BE2C (cell line): ENCODE measurements around the gene ASS1.

Experiments used
- DNase-seq: peaks from one replicate; pipeline ENCODE4 v3.0.0-alpha.2; 2020
- H3K27me3 ChIP-seq: fragments of 250-450 bp; sonication (Bioruptor Pico); 2 replicates; pipeline ENCODE4 v1.5.1; 2020; ENCODE audit warnings: mild to moderate bottlenecking
- H3K36me3 ChIP-seq: fragments of 250-450 bp; sonication (Bioruptor Pico); 2 replicates; pipeline ENCODE4 v1.5.1; 2020; ENCODE audit warnings: mild to moderate bottlenecking
- H3K4me1 ChIP-seq: fragments of 250-450 bp; sonication (Bioruptor Pico); 2 replicates; pipeline ENCODE4 v1.5.1; 2020
- H3K4me3 ChIP-seq: 2 replicates; pipeline ENCODE4 v1.5.1; 2011; ENCODE audit warnings: low read depth, low read length
- H3K9me3 ChIP-seq: fragments of 250-450 bp; sonication (Bioruptor Pico); 2 replicates; pipeline ENCODE4 v1.5.1; 2020
- TF ChIP-seq, protein P1 (sequence below): IDR thresholded peaks from 2 replicates; pipeline ENCODE4 v1.5.1; 2012; ENCODE audit warnings: mild to moderate bottlenecking, low read depth, low read length

ASS1 gene

DNA sequence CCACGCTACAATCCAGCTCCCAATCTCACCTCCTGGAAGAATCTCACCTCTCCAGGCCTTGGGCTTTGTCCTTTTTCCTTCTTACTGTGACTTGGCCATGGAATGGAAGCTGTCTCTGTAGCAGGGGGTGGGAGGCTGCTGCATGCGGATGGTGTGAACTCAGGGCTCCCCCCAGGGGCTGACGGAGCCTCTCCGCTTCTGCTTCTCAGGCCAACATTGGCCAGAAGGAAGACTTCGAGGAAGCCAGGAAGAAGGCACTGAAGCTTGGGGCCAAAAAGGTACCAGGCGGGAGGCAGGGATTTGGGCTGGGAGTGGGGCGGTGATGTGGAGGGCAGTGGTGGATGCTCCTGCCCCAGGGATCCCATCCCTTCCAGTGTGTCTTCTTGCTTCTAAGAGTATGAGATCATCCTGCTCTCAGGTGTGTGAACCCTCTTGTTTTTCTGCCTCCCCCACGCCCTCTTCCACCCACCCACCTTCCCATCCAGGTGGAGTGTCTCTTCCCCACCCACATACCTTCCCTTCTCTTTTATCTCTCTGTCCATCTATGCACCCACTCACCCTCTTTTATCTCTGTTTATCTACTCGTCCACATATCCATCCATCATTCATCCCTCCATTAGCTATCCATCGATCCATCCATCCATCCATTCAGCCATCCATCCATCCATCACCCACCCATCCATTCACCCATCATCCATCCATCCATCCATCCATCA is 9.5 kb downstream of the ASS1 start:
- H3K4me1 ChIP-seq = peaks cover 42% of the 10 kb centered on the region
- TF ChIP-seq, protein P1, sequence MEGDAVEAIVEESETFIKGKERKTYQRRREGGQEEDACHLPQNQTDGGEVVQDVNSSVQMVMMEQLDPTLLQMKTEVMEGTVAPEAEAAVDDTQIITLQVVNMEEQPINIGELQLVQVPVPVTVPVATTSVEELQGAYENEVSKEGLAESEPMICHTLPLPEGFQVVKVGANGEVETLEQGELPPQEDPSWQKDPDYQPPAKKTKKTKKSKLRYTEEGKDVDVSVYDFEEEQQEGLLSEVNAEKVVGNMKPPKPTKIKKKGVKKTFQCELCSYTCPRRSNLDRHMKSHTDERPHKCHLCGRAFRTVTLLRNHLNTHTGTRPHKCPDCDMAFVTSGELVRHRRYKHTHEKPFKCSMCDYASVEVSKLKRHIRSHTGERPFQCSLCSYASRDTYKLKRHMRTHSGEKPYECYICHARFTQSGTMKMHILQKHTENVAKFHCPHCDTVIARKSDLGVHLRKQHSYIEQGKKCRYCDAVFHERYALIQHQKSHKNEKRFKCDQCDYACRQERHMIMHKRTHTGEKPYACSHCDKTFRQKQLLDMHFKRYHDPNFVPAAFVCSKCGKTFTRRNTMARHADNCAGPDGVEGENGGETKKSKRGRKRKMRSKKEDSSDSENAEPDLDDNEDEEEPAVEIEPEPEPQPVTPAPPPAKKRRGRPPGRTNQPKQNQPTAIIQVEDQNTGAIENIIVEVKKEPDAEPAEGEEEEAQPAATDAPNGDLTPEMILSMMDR = no peak
- H3K27me3 ChIP-seq = no peaks in the 10 kb centered on the region
- DNase-seq = no peak
- no peaks in the 10 kb centered on the region for H3K9me3 ChIP-seq
- H3K36me3 ChIP-seq = peaks cover 12% of the 10 kb centered on the region
- no peak overlapping the region for H3K4me3 ChIP-seq

DNA sequence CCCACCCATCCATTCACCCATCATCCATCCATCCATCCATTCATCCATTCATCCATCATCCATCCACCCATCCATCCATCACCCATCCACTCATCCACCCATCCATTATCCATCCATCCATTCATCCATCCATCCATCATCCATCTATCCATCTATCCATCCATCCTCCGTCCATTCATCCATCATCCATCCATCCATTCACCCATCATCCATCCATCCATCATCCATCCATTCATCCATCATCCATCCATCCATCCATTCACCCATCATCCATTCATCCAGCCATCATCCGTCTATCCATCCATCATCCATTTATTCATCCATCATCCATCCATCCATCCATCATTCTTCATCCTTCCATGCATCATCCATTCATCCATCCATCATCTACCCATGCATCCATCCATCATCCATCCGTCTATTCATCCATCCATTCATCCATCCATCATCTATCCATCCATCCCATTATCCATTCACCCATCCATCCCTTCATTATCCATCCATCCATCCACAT is 10.1 kb downstream of the ASS1 start:
- Histone ChIP-seq H3K27me3 (no peaks in the 10 kb centered on the region), H3K9me3 (no peaks in the 10 kb centered on the region), H3K4me1 (peaks cover 41% of the 10 kb centered on the region), H3K4me3 (no peak overlapping the region), H3K36me3 (peaks cover 12% of the 10 kb centered on the region)
- DNase-seq = no peak
- TF ChIP-seq, protein P1 = no peak

DNA sequence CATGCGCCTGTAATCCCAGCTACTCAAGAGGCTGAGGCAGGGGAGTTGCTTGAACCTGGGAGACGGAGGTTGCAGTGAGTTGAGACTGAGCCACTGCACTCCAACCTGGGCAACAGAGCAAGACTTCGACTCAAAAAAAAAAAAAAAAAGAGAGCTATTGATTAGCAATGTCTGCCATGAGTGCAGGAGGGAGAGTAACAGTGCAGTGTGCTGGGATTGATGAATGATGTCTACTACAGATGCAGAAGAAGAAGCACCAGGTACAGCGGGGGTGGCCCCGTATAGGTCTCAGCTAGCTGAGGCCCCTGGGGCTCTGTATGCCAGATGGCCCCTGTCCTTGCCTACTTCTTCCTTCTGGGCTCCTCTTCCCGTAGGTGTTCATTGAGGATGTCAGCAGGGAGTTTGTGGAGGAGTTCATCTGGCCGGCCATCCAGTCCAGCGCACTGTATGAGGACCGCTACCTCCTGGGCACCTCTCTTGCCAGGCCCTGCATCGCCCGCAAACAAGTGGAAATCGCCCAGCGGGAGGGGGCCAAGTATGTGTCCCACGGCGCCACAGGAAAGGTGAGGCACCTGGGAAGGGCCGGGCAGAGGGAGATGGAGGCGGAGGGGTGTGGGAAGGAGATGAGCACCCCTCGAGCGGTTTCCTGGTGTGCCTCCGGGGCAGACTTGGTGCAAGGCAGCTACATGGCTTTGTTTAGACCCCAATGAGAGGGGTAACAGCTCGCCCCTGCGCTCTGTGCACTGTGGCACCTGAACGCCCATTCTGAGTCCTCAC is 13.5 kb downstream of the ASS1 start:
- TF ChIP-seq, protein P1 = no peak
- Histone ChIP-seq H3K36me3 (peaks cover 17% of the 10 kb centered on the region), H3K27me3 (no peaks in the 10 kb centered on the region), H3K9me3 (no peaks in the 10 kb centered on the region), H3K4me3 (no peak overlapping the region), H3K4me1 (peaks cover 14% of the 10 kb centered on the region)
- DNase-seq = no peak

- H3K27me3 ChIP-seq = no peaks in the 10 kb centered on the region
- no peak for DNase-seq
- H3K36me3 ChIP-seq = peaks cover 20% of the 10 kb centered on the region
- no peak overlapping the region for H3K4me3 ChIP-seq
- no peaks in the 10 kb centered on the region for H3K9me3 ChIP-seq
- TF ChIP-seq, protein P1 = no peak
- peaks cover 8% of the 10 kb centered on the region for H3K4me1 ChIP-seq
These were observed 14.0 kb downstream of the ASS1 start for GRCh38 chr9:130458804-130459067.

DNA sequence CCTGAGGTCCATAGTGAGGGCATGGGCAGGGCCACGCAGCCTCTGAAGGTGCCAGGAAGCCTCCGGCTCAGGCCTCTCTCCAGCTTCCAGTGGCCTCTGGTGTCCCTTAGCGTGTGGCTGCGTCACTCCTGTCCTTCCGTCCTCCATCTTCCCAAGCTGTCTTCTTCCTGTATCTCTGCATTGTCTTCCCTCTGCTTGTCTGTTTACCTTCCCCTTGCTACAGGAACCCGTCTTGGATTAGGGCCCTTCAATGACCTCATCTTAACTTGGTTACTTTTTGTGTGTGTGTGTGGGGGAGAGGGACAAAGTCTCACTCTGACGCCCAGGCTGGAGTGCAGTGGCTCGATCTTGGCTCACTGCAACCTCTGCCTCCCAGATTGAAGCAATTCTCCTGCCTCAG is 14.4 kb downstream of the ASS1 start:
- TF ChIP-seq, protein P1 = no peak
- no peaks in the 10 kb centered on the region for H3K27me3 ChIP-seq
- peaks cover 24% of the 10 kb centered on the region for H3K36me3 ChIP-seq
- H3K4me1 ChIP-seq = peaks cover 4% of the 10 kb centered on the region
- no peak overlapping the region for H3K4me3 ChIP-seq
- H3K9me3 ChIP-seq = no peaks in the 10 kb centered on the region
- DNase-seq = no peak
